HG03039 (cell line): Measurements from ENCODE around the gene GNAT2.
"Not testable (repeated sequence)": the region's sequence is repeated elsewhere in the genome, so short reads cannot be mapped to it uniquely, and the experiment has no call there.

Experiments used
- ATAC-seq: cut with Tn5 transposase; IDR thresholded peaks from one replicate; pipeline ENCODE4 v1.9.1; 2021; ENCODE audit warnings: mild to moderate bottlenecking, moderate library complexity; ENCODE audit not compliant: unreplicated experiment

The GNAT2 gene

GRCh38 chr1:109619576-109620400 lies at the start of gene GNAT2, which contains the start of gene AMPD2:
GNAT2 (minus strand) TSS chr1:109619616; CDS start chr1:109612870, 6,746 bp downstream.
AMPD2 (plus strand) TSS chr1:109619837; CDS start chr1:109621176, 1,339 bp downstream.
- ATAC-seq = peak; percentile 41

DNA sequence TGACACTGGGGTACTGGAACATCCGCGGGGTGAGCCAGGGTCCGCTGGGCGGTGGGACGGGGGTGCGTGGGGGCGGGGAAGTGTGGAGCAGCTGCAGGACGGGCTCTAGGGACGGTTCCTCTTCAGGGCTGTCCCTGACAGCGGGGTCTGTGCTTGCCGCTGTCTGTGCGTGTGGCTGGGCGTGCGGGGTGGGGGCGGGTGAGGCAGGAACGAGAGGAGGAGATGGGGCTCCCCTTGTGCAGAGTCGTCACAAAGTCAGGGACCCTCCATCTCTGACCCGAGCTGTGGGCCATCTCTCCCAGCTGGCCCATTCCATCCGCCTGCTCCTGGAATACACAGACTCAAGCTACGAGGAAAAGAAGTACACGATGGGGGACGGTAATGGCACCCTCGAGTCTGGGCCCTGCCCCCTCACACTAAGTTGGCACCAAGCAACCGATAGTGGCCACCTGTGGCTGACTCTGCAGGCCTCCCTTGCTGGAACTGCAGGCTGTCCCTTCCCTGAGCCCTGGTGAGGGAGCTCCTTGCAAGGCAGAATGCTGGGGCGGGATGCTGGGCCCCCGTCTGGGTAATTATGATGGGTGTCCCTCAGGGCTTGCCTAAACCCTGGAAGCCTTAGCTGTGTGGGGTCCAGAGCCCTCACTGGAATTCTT lies 48.8 kb upstream of the GNAT2 start:
- no peak for ATAC-seq

DNA sequence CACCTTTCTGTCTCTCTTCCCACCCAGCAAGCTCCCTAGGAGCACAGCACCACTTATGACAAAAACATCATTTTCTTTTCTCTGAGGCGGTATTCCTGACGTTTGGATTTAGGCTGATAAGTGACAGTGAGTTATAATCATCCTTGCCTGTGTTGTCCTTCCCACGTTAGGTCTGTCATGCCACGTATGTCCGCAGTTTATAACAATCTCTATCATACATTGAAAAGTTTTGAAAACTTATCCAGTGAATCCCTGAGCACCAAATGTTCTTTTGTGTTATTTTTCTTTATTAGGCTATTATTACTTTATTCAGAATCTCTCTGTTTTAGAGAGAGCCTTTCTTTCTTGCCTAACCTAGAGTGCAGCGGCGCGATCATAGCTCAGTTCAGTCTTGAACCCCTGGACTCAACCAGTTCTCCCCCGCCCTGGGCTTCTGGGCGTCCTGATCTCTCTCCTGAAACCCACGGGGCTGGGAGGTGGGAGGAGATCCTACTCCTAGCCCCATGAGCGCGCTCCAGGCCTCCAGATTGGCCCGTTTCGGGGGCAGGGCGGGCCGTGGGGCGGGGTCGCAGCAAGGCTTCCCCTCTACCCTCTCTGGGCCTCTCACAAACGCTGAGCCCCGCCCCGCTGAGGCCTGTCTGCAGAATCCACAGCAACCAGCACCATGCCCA lies 48.2 kb upstream of the GNAT2 start, which contains the start of gene GSTM2:
GSTM2 (plus strand) TSS at position 606 of the 671 bp plus-strand sequence; CDS start at position 665, 59 bp downstream.
- peak; percentile 92 for ATAC-seq

DNA sequence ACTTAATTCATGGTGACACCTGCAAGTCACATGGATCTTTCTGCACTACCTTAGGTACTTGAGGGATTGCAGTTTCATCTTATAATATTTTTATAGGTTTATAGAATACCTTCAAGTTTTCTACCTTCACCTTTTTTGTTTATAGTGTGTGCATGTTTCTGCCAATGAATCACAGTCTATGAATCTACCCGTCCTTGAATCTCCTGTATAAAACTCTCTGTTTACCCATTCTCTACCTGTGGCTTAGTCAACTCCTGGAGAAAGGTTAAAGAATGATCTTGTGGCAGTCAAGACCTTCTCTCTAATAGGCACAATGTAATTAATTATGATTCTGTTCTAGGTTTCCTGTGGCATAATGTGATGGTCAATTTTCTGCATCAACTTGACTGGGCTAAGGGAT lies 45.3 kb upstream of the GNAT2 start:
- no peak for ATAC-seq

- no peak for ATAC-seq
These were observed 42.0 kb upstream of the GNAT2 start for GRCh38 chr1:109661391-109661790.

GRCh38 chr1:109660691-109661026 lies 41.2 kb upstream of the GNAT2 start:
- not testable (repeated sequence) for ATAC-seq

GRCh38 chr1:109659997-109660690 lies 40.7 kb upstream of the GNAT2 start:
- no peak for ATAC-seq

DNA sequence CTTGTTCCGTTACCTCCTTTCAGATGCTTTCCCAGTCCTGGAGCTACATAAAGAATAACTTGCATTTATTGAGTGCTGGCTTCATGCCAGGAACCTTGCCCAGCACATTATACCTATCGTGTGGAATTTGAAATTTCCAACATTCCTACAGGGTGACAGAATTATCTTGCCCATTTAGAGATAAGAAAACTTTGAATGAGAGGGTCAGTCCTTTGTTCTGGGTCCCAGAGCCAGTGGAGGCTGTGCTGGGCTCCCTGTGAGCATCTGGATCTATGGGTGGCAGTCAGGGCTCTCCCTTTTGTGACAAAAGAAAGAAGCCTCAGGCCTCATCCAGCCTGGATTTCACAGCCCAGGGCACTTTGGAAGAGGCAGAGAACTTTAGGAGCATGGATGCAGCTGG lies 39.7 kb upstream of the GNAT2 start:
- ATAC-seq = no peak

DNA sequence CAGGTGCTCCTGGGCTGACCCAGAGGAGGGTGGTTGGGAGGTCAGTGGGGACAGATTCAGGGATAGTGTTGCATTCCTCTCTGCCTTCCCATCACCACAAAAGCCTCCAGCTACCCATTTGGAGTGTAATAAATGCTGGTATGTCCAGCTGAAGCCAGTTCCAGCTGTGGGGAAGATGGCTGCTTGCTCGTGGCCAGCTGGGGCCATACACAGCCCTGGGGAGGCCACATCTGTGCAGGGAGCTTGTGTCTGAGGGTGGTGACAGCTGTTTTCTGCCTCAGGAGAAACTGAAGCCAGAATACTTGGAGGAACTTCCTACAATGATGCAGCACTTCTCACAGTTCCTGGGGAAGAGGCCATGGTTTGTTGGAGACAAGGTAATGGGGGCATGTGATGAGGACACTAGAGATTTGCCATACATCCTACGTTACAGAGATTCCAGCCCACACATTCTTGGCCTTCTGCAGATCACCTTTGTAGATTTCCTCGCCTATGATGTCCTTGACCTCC lies 39.2 kb upstream of the GNAT2 start:
- ATAC-seq = no peak

DNA sequence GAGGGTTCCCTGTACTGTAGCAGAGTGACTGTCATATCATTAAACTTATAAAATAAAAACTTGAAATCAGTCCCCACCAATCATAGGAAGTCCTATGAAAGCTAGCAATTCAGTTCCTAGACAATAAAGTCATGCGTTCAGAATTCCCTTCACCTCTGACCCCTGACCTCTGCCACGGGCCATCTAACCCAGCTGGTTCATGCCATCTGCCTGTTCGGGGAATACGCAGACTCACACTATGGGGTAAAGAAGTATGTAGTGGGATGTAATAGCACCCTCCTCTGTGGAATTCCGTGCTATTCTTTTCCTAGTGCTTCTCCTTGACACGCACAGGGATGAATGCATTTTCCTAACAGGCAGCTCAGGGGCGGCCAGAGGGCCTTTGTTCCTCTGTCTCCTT lies 38.6 kb upstream of the GNAT2 start:
- ATAC-seq = no peak

GRCh38 chr1:109657395-109657794 lies 38.0 kb upstream of the GNAT2 start:
- no peak for ATAC-seq

DNA sequence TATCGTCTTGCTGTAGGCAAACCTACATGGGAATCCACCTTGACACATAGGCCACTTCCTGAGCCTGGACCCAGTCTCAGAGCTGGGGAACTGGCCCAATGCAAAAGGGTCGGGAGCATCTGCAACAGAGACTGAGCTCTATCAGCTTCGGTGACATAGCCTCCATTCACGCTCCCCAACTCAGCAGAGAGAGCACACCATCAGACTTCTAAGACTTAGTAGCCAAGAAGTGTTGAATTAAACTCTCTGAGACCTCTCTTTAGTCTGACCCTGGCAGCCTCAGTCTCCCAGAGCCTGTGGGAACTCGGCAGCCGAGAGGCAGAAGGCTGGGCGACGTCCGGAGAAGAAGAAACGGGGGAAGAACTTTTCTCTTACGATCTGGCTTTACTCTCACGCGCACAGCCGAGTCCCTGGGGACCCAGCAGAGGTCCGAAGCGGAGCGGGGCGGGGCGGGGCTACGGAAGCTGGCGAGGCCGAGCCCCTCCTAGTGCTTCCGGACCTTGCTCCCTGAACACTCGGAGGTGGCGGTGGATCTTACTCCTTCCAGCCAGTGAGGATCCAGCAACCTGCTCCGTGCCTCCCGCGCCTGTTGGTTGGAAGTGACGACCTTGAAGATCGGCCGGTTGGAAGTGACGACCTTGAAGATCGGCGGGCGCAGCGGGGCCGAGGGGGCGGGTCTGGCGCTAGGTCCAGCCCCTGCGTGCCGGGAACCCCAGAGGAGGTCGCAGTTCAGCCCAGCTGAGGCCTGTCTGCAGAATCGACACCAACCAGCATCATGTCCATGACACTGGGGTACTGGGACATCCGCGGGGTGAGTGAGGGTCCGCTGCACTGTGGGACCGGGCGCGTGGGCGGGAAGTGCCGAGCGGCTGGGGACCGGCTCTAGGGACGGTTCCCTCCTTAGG lies 36.5 kb upstream of the GNAT2 start, which contains the start of gene GSTM4:
GSTM4 (plus strand) TSS at position 485 of the 905 bp plus-strand sequence; CDS start at position 776, 291 bp downstream.
- ATAC-seq = peak; percentile 89

GRCh38 chr1:109654519-109654918 lies 35.1 kb upstream of the GNAT2 start:
- no peak for ATAC-seq

DNA sequence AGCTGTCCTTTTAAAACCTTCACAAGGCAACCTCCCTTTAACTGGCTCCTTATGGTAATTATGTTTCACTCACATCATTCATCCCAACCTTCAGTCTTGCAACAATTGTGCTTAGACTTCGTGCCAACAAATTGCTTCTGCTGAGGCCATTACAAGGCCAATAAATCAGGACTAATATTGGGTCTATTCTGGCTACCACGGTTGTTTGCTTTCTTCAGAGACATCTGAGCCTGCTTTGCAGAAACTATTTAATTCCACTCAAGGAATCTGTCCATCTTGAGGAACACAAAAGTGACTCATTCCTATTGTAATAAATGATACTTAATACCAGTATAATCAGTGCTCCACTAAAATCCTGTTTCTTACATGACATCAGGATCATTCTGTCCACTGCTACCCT lies 33.9 kb upstream of the GNAT2 start:
- no peak for ATAC-seq

DNA sequence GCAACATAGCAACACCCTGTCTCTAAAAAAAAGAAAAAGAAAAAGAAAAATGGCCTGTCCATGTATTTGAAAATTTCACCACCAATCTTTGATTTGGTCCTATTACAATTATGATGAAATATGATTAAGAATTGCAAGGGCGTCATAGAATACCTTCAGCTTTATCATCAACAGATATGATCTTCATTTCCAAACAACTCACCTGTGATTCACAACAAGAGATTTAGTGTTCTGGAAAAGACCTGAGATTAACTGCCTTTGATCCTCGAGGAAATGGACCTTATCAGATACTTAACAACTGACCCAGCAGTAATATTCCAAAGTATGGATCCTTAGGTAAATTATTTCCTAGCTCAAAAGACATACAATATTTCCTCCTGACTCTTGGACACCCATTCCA lies 33.0 kb upstream of the GNAT2 start:
- ATAC-seq = no peak

DNA sequence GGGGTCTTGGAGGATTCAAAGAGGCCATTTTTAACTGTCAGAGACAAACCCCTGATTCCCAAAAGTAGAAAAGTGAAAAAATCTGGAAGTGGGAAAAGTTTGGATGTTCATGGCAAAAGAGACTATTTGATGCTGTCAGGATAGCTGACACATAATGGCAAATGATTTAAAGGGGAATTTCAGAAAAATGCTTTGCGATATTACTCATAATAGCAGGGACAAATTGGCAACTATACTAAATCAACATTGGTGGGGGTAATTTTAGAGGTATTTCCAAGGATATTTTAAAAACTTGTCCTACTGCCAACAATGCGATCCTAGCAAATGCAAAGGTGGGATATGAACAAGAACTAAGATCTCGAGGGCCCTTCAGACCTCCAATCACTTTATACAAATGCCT lies 31.2 kb upstream of the GNAT2 start:
- no peak for ATAC-seq

DNA sequence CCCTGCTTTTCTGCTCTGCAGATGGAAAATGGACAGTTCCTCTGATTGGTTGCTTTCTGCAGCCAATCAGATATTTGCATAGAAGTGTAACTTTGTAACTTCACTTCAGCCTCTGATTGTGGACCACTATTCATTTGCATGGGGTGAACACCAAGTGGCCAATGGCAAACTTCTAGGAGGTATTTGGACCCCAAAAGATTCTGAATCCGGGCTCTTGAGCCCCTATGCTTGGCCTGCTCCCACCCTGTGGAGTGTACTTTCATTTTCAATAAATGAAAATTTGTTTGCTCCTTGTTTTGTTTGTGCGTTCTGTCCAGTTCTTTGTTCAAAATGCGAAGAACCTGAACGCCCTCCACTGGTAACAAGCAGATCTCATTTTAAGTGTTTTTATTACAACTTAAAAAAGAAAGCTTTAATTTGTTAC lies 30.1 kb upstream of the GNAT2 start:
- ATAC-seq = no peak

GRCh38 chr1:109644670-109645069 lies 25.3 kb upstream of the GNAT2 start:
- no peak for ATAC-seq

GRCh38 chr1:109643385-109644230 lies 24.2 kb upstream of the GNAT2 start:
- peak; percentile 83 for ATAC-seq
